Measurements from ENCODE around the gene PLPP4. TPM values are rescaled to one million over a fixed set of nuclear protein-coding genes. Genes with fewer than 3 reads are reported as not detected.

Gene PLPP4
- total RNA-seq, 1 experiment from 2014 or later: not detected

DNA sequence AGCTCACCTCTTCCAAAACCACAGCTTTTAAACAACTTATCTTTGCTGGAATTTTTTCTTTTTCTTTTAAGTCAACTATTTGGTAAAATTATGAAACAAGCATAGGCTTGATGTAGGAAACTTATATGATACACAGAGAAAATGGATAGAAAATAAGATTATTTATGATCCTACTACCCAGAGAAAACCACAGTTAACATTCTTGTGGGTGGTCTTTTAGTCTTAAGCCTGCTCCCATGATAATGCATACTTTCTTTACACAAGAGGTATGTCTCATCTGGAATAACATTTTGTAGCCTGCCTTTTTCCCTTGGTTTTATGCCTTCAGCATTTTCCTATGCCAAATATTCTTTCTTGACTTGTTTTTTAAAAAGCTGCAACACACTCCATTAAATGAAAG lies 21.4 kb downstream of the PLPP4 start:
- H3K27ac ChIP-seq: no peak overlapping the region
- POLR2A ChIA-PET (ENCODE audit: unreplicated experiment): no interaction called here
- H2AFZ ChIP-seq: no peak overlapping the region
- H3K9me2 ChIP-seq (ENCODE audit: insufficient read depth): no peaks in the 10 kb centered on the region
- TF ChIP-seq EZH2 (IDR thresholded peaks at IDR 0.05; ENCODE audit: low read depth): no peak
- TF ChIP-seq, protein P1, sequence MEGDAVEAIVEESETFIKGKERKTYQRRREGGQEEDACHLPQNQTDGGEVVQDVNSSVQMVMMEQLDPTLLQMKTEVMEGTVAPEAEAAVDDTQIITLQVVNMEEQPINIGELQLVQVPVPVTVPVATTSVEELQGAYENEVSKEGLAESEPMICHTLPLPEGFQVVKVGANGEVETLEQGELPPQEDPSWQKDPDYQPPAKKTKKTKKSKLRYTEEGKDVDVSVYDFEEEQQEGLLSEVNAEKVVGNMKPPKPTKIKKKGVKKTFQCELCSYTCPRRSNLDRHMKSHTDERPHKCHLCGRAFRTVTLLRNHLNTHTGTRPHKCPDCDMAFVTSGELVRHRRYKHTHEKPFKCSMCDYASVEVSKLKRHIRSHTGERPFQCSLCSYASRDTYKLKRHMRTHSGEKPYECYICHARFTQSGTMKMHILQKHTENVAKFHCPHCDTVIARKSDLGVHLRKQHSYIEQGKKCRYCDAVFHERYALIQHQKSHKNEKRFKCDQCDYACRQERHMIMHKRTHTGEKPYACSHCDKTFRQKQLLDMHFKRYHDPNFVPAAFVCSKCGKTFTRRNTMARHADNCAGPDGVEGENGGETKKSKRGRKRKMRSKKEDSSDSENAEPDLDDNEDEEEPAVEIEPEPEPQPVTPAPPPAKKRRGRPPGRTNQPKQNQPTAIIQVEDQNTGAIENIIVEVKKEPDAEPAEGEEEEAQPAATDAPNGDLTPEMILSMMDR (conservative IDR thresholded peaks at IDR 0.05): no peak
- H3K4me2 ChIP-seq: no peak overlapping the region
- CTCF ChIA-PET: no interaction called here
- H3K9me3 ChIP-seq (ENCODE audit: insufficient read depth, low read depth): no peaks in the 10 kb centered on the region
- no peaks in the 10 kb centered on the region for H4K20me1 ChIP-seq (ENCODE audit: insufficient read depth)
- intact Hi-C loops (cut with micrococcal nuclease; ENCODE audit: unreplicated experiment): no loop called here
- no peak for DNase-seq
- H3K27me3 ChIP-seq (ENCODE audit: insufficient read depth, low read depth): no peaks in the 10 kb centered on the region
- H3K4me3 ChIP-seq: no peak overlapping the region
- BruUV-seq (replicated peaks): no TSS peak
- no peaks in the 10 kb centered on the region for H3F3A ChIP-seq (ENCODE audit: insufficient read depth, low read depth)
- no peaks in the 10 kb centered on the region for H3K79me2 ChIP-seq (ENCODE audit: low read depth)
- no peaks in the 10 kb centered on the region for H3K4me1 ChIP-seq (replicated peaks; ENCODE audit: insufficient read depth)
- H3K36me3 ChIP-seq (ENCODE audit: low read depth): no peaks in the 10 kb centered on the region

GRCh38 chr10:120479506-120479905 lies 22.5 kb downstream of the PLPP4 start:
- H3K27me3 ChIP-seq (ENCODE audit: insufficient read depth, low read depth): no peaks in the 10 kb centered on the region
- DNase-seq: no peak
- no peaks in the 10 kb centered on the region for H3K36me3 ChIP-seq (ENCODE audit: low read depth)
- no peak overlapping the region for H2AFZ ChIP-seq
- ChIA-PET CTCF (no interaction called here), POLR2A (ENCODE audit: unreplicated experiment) (no interaction called here)
- H4K20me1 ChIP-seq (ENCODE audit: insufficient read depth): no peaks in the 10 kb centered on the region
- H3K9me3 ChIP-seq (ENCODE audit: insufficient read depth, low read depth): no peaks in the 10 kb centered on the region
- intact Hi-C loops (cut with micrococcal nuclease; ENCODE audit: unreplicated experiment): no loop called here
- no peak overlapping the region for H3K27ac ChIP-seq
- no peaks in the 10 kb centered on the region for H3K9me2 ChIP-seq (ENCODE audit: insufficient read depth)
- no peaks in the 10 kb centered on the region for H3K4me1 ChIP-seq (replicated peaks; ENCODE audit: insufficient read depth)
- no TSS peak for BruUV-seq (replicated peaks)
- H3K4me3 ChIP-seq: no peak overlapping the region
- H3K79me2 ChIP-seq (ENCODE audit: low read depth): no peaks in the 10 kb centered on the region
- no peak overlapping the region for H3K4me2 ChIP-seq
- TF ChIP-seq, protein P1 (conservative IDR thresholded peaks at IDR 0.05): no peak
- no peaks in the 10 kb centered on the region for H3F3A ChIP-seq (ENCODE audit: insufficient read depth, low read depth)

GRCh38 chr10:120480065-120480600 lies 23.1 kb downstream of the PLPP4 start:
- DNase-seq: no peak

More at GRCh38 chr10:120480065-120480600, 23.1 kb downstream of the PLPP4 start:
- ChIA-PET CTCF (no interaction called here), POLR2A (ENCODE audit: unreplicated experiment) (no interaction called here)
- TF ChIP-seq, protein P1 (conservative IDR thresholded peaks at IDR 0.05): no peak
- no peak for TF ChIP-seq EZH2 (IDR thresholded peaks at IDR 0.05; ENCODE audit: low read depth)
- H3F3A ChIP-seq (ENCODE audit: insufficient read depth, low read depth): no peaks in the 10 kb centered on the region
- no peak overlapping the region for H3K4me3 ChIP-seq
- H4K20me1 ChIP-seq (ENCODE audit: insufficient read depth): no peaks in the 10 kb centered on the region
- H3K27ac ChIP-seq: no peak overlapping the region
- intact Hi-C loops (cut with micrococcal nuclease; ENCODE audit: unreplicated experiment): no loop called here
- H3K4me2 ChIP-seq: no peak overlapping the region
- no peaks in the 10 kb centered on the region for H3K27me3 ChIP-seq (ENCODE audit: insufficient read depth, low read depth)
- no peaks in the 10 kb centered on the region for H3K4me1 ChIP-seq (replicated peaks; ENCODE audit: insufficient read depth)
- no peaks in the 10 kb centered on the region for H3K9me2 ChIP-seq (ENCODE audit: insufficient read depth)
- no peaks in the 10 kb centered on the region for H3K79me2 ChIP-seq (ENCODE audit: low read depth)
- BruUV-seq (replicated peaks): no TSS peak
- no peaks in the 10 kb centered on the region for H3K36me3 ChIP-seq (ENCODE audit: low read depth)
- H2AFZ ChIP-seq: no peak overlapping the region
- H3K9me3 ChIP-seq (ENCODE audit: insufficient read depth, low read depth): no peaks in the 10 kb centered on the region

All from PC-9 (cell line).